Measurements from ENCODE around the gene CDC7.

The CDC7 gene

GRCh38 chr1:91529856-91530255 lies 29.2 kb downstream of the CDC7 start:
- ATAC-seq, result no peak
- TF ChIP-seq TOX (CRISPR knock-in tag; IDR thresholded peaks at IDR 0.05; ENCODE audit: borderline replicate concordance) (no peak), TSHZ2 (CRISPR knock-in tag; IDR thresholded peaks at IDR 0.05) (no peak), ESRRG (CRISPR knock-in tag; IDR thresholded peaks at IDR 0.05) (no peak), GLIS3 (CRISPR knock-in tag; IDR thresholded peaks at IDR 0.05) (no peak), ZC3H10 (CRISPR knock-in tag; IDR thresholded peaks at IDR 0.05) (no peak), ZFP30 (CRISPR knock-in tag; IDR thresholded peaks at IDR 0.05) (no peak), ZNF70 (CRISPR knock-in tag; IDR thresholded peaks at IDR 0.05) (no peak)

- TF ChIP-seq ZNF70 (CRISPR knock-in tag; IDR thresholded peaks at IDR 0.05) (no peak), ARNTL (CRISPR knock-in tag; IDR thresholded peaks at IDR 0.05; ENCODE audit: borderline replicate concordance, low read depth) (no peak), ZNF565 (CRISPR knock-in tag; conservative IDR thresholded peaks at IDR 0.05; ENCODE audit: low read depth) (no peak), CSRNP3 (CRISPR knock-in tag; IDR thresholded peaks at IDR 0.05) (no peak), ISL1 (CRISPR knock-in tag; IDR thresholded peaks at IDR 0.05) (no peak), TCF4 (CRISPR knock-in tag; IDR thresholded peaks at IDR 0.05; ENCODE audit: borderline replicate concordance) (no peak)
- no peak for ATAC-seq
These were observed 32.8 kb downstream of the CDC7 start for GRCh38 chr1:91533361-91534024.

- ATAC-seq, result no peak
- TF ChIP-seq ZFP30 (CRISPR knock-in tag; IDR thresholded peaks at IDR 0.05) (no peak), ZFP3 (CRISPR knock-in tag; IDR thresholded peaks at IDR 0.05) (no peak), ESRRG (CRISPR knock-in tag; IDR thresholded peaks at IDR 0.05) (no peak), SNAI2 (CRISPR knock-in tag; IDR thresholded peaks at IDR 0.05) (no peak), ZNF8 (CRISPR knock-in tag; IDR thresholded peaks at IDR 0.05) (no peak), CSRNP3 (CRISPR knock-in tag; IDR thresholded peaks at IDR 0.05) (no peak), ISL1 (CRISPR knock-in tag; IDR thresholded peaks at IDR 0.05) (no peak), ZNF565 (CRISPR knock-in tag; conservative IDR thresholded peaks at IDR 0.05; ENCODE audit: low read depth) (no peak), CSDC2 (CRISPR knock-in tag; IDR thresholded peaks at IDR 0.05) (no peak), OSR1 (CRISPR knock-in tag; IDR thresholded peaks at IDR 0.05) (no peak), PATZ1 (CRISPR knock-in tag; IDR thresholded peaks at IDR 0.05; ENCODE audit: borderline replicate concordance) (no peak), RARB (CRISPR knock-in tag; IDR thresholded peaks at IDR 0.05) (no peak), TCF4 (CRISPR knock-in tag; IDR thresholded peaks at IDR 0.05; ENCODE audit: borderline replicate concordance) (no peak), CREB5 (CRISPR knock-in tag; IDR thresholded peaks at IDR 0.05; ENCODE audit: low read depth) (no peak), ZNF70 (CRISPR knock-in tag; IDR thresholded peaks at IDR 0.05) (no peak), BACH2 (CRISPR knock-in tag; IDR thresholded peaks at IDR 0.05; ENCODE audit: borderline replicate concordance) (no peak), ARNTL (CRISPR knock-in tag; IDR thresholded peaks at IDR 0.05; ENCODE audit: borderline replicate concordance, low read depth) (no peak), POU6F1 (CRISPR knock-in tag; IDR thresholded peaks at IDR 0.05; ENCODE audit: borderline replicate concordance, low read depth) (no peak)
These were observed 34.8 kb downstream of the CDC7 start for GRCh38 chr1:91535441-91535840.
